ENCODE measurements around the gene ZNF343.
A peak's percentile ranks its signal among the peaks of the same experiment; 100 is the strongest.

Gene ZNF343

GRCh38 chr20:2475850-2476741, 32.6 kb downstream of the ZNF343 start:
- Histone ChIP-seq H3K79me2 (ENCODE audit: control insufficient read depth, insufficient read depth, low read length) (no peaks in the 10 kb centered on the region), H3K56ac (ENCODE audit: low read length) (no peak overlapping the region), H3K27ac (ENCODE audit: low read depth, low read length) (no peak overlapping the region), H4K8ac (ENCODE audit: low read depth, low read length) (no peak overlapping the region), H2BK5ac (ENCODE audit: low read length) (no peak overlapping the region), H2AK5ac (ENCODE audit: low read length) (no peak overlapping the region), H3K79me1 (ENCODE audit: low read length) (no peaks in the 10 kb centered on the region), H4K5ac (ENCODE audit: low read length) (no peak overlapping the region), H3K23ac (ENCODE audit: low read length) (no peak overlapping the region), H3K4ac (ENCODE audit: low read depth, low read length) (no peak overlapping the region), H2BK120ac (ENCODE audit: low read depth, low read length) (no peak overlapping the region), H3K4me3 (ENCODE audit: low read length) (no peak overlapping the region), H2BK15ac (replicated peaks; ENCODE audit: low read depth) (no peak overlapping the region), H3K27me3 (ENCODE audit: insufficient read depth, low read length, poor library complexity) (no peaks in the 10 kb centered on the region), H3K4me2 (ENCODE audit: low read length) (no peak overlapping the region), H3K36me3 (ENCODE audit: control insufficient read depth, insufficient read depth, low read length) (no peaks in the 10 kb centered on the region), H3K4me1 (ENCODE audit: control insufficient read depth, low read depth, low read length) (no peaks in the 10 kb centered on the region), H3K18ac (ENCODE audit: low read length) (no peak overlapping the region), H3K9ac (ENCODE audit: low read length) (no peak overlapping the region)
- DNase-seq: no peak
- WGBS (ENCODE audit: extremely low coverage, insufficient coverage, low lambda C conversion rate): no CpG with 5 or more reads among the region's 9 CpGs

GRCh38 chr20:2473516-2473915, 35.2 kb downstream of the ZNF343 start:
- no peak overlapping the region for H3K56ac ChIP-seq (ENCODE audit: low read length)
- no peak overlapping the region for H4K5ac ChIP-seq (ENCODE audit: low read length)
- no peak overlapping the region for H3K4me3 ChIP-seq (ENCODE audit: low read length)
- no CpG with 5 or more reads among the region's 4 CpGs for WGBS (ENCODE audit: extremely low coverage, insufficient coverage, low lambda C conversion rate)
- H2BK120ac ChIP-seq (ENCODE audit: low read depth, low read length): no peak overlapping the region
- H3K9ac ChIP-seq (ENCODE audit: low read length): no peak overlapping the region
- H3K18ac ChIP-seq (ENCODE audit: low read length): no peak overlapping the region
- H3K4me2 ChIP-seq (ENCODE audit: low read length): no peak overlapping the region
- no peak overlapping the region for H4K8ac ChIP-seq (ENCODE audit: low read depth, low read length)
- no peak overlapping the region for H3K27ac ChIP-seq (ENCODE audit: low read depth, low read length)
- no peaks in the 10 kb centered on the region for H3K36me3 ChIP-seq (ENCODE audit: control insufficient read depth, insufficient read depth, low read length)
- no peaks in the 10 kb centered on the region for H3K79me1 ChIP-seq (ENCODE audit: low read length)
- H2BK15ac ChIP-seq (replicated peaks; ENCODE audit: low read depth): no peak overlapping the region
- no peak overlapping the region for H2BK5ac ChIP-seq (ENCODE audit: low read length)
- H3K23ac ChIP-seq (ENCODE audit: low read length): no peak overlapping the region
- no peak for DNase-seq
- no peak overlapping the region for H3K4ac ChIP-seq (ENCODE audit: low read depth, low read length)
- H3K27me3 ChIP-seq (ENCODE audit: insufficient read depth, low read length, poor library complexity): no peaks in the 10 kb centered on the region
- no peak overlapping the region for H2AK5ac ChIP-seq (ENCODE audit: low read length)
- H3K4me1 ChIP-seq (ENCODE audit: control insufficient read depth, low read depth, low read length): peaks cover 2% of the 10 kb centered on the region
- H3K79me2 ChIP-seq (ENCODE audit: control insufficient read depth, insufficient read depth, low read length): peaks cover 20% of the 10 kb centered on the region

- Histone ChIP-seq H2BK5ac (ENCODE audit: low read length) (peak within 1 kb of the TSS; percentile 90), H3K4me3 (ENCODE audit: low read length) (peak within 1 kb of the TSS; percentile 97), H3K4me1 (ENCODE audit: control insufficient read depth, low read depth, low read length) (peaks cover 2% of the 10 kb centered on the region), H4K5ac (ENCODE audit: low read length) (no peak within 1 kb of the TSS), H3K4ac (ENCODE audit: low read depth, low read length) (peak within 1 kb of the TSS; percentile 97), H3K79me1 (ENCODE audit: low read length) (peaks cover 8% of the 10 kb centered on the region), H2BK120ac (ENCODE audit: low read depth, low read length) (no peak within 1 kb of the TSS), H4K8ac (ENCODE audit: low read depth, low read length) (peak within 1 kb of the TSS; percentile 40), H3K79me2 (ENCODE audit: control insufficient read depth, insufficient read depth, low read length) (peaks cover 45% of the 10 kb centered on the region), H3K9ac (ENCODE audit: low read length) (peak within 1 kb of the TSS; percentile 99), H3K27me3 (ENCODE audit: insufficient read depth, low read length, poor library complexity) (no peaks in the 10 kb centered on the region), H2AK5ac (ENCODE audit: low read length) (peak within 1 kb of the TSS; percentile 67), H3K4me2 (ENCODE audit: low read length) (peak within 1 kb of the TSS; percentile 57), H3K18ac (ENCODE audit: low read length) (peak within 1 kb of the TSS; percentile 51), H2BK15ac (replicated peaks; ENCODE audit: low read depth) (no peak within 1 kb of the TSS), H3K23ac (ENCODE audit: low read length) (peak within 1 kb of the TSS; percentile 67), H3K56ac (ENCODE audit: low read length) (peak within 1 kb of the TSS; percentile 97), H3K36me3 (ENCODE audit: control insufficient read depth, insufficient read depth, low read length) (peaks cover 7% of the 10 kb centered on the region), H3K27ac (ENCODE audit: low read depth, low read length) (peak within 1 kb of the TSS; percentile 82)
- no CpG with 5 or more reads among the region's 53 CpGs for WGBS (ENCODE audit: extremely low coverage, insufficient coverage, low lambda C conversion rate)
- peak; percentile 99 for DNase-seq
These were observed 38.1 kb downstream of the ZNF343 start, which contains the start of gene SNRPB for GRCh38 chr20:2470423-2471193. Gene SNRPB, minus strand, starts transcription at chr20:2470789. Its CDS starts 99 bp downstream, at chr20:2470690.

- no CpG with 5 or more reads among the region's 19 CpGs for WGBS (ENCODE audit: extremely low coverage, insufficient coverage, low lambda C conversion rate)
- DNase-seq: peak; percentile 52
- peak overlapping the region; percentile 97 for H3K56ac ChIP-seq (ENCODE audit: low read length)
These were observed 38.7 kb downstream of the ZNF343 start for GRCh38 chr20:2469991-2470422.

GRCh38 chr20:2468581-2469407, 39.9 kb downstream of the ZNF343 start:
- Histone ChIP-seq H3K23ac (ENCODE audit: low read length) (no peak overlapping the region), H3K27me3 (ENCODE audit: insufficient read depth, low read length, poor library complexity) (no peaks in the 10 kb centered on the region), H3K4ac (ENCODE audit: low read depth, low read length) (no peak overlapping the region), H3K79me2 (ENCODE audit: control insufficient read depth, insufficient read depth, low read length) (peaks cover 50% of the 10 kb centered on the region), H3K27ac (ENCODE audit: low read depth, low read length) (no peak overlapping the region), H3K79me1 (ENCODE audit: low read length) (peaks cover 13% of the 10 kb centered on the region), H3K36me3 (ENCODE audit: control insufficient read depth, insufficient read depth, low read length) (peaks cover 14% of the 10 kb centered on the region), H2BK5ac (ENCODE audit: low read length) (no peak overlapping the region), H2BK15ac (replicated peaks; ENCODE audit: low read depth) (no peak overlapping the region), H3K4me3 (ENCODE audit: low read length) (peak overlapping the region; percentile 46), H4K8ac (ENCODE audit: low read depth, low read length) (no peak overlapping the region), H3K4me1 (ENCODE audit: control insufficient read depth, low read depth, low read length) (peaks cover 2% of the 10 kb centered on the region), H3K18ac (ENCODE audit: low read length) (no peak overlapping the region), H3K56ac (ENCODE audit: low read length) (peak overlapping the region; percentile 97), H3K9ac (ENCODE audit: low read length) (peak overlapping the region; percentile 99), H3K4me2 (ENCODE audit: low read length) (peak overlapping the region; percentile 59), H2AK5ac (ENCODE audit: low read length) (no peak overlapping the region), H4K5ac (ENCODE audit: low read length) (no peak overlapping the region), H2BK120ac (ENCODE audit: low read depth, low read length) (no peak overlapping the region)
- no CpG with 5 or more reads among the region's 11 CpGs for WGBS (ENCODE audit: extremely low coverage, insufficient coverage, low lambda C conversion rate)
- no peak for DNase-seq

More at GRCh38 chr20:2469991-2470422, 38.7 kb downstream of the ZNF343 start:
- H3K27me3 ChIP-seq (ENCODE audit: insufficient read depth, low read length, poor library complexity): no peaks in the 10 kb centered on the region
- peak overlapping the region; percentile 67 for H2AK5ac ChIP-seq (ENCODE audit: low read length)
- H3K23ac ChIP-seq (ENCODE audit: low read length): no peak overlapping the region
- peak overlapping the region; percentile 97 for H3K4ac ChIP-seq (ENCODE audit: low read depth, low read length)
- H3K27ac ChIP-seq (ENCODE audit: low read depth, low read length): peak overlapping the region; percentile 82
- peaks cover 10% of the 10 kb centered on the region for H3K79me1 ChIP-seq (ENCODE audit: low read length)
- no peak overlapping the region for H4K5ac ChIP-seq (ENCODE audit: low read length)
- H2BK120ac ChIP-seq (ENCODE audit: low read depth, low read length): no peak overlapping the region
- H2BK5ac ChIP-seq (ENCODE audit: low read length): peak overlapping the region; percentile 12
- peak overlapping the region; percentile 57 for H3K4me2 ChIP-seq (ENCODE audit: low read length)
- peak overlapping the region; percentile 97 for H3K4me3 ChIP-seq (ENCODE audit: low read length)
- H2BK15ac ChIP-seq (replicated peaks; ENCODE audit: low read depth): no peak overlapping the region
- peaks cover 47% of the 10 kb centered on the region for H3K79me2 ChIP-seq (ENCODE audit: control insufficient read depth, insufficient read depth, low read length)
- H3K18ac ChIP-seq (ENCODE audit: low read length): peak overlapping the region; percentile 51
- H3K9ac ChIP-seq (ENCODE audit: low read length): peak overlapping the region; percentile 99
- H4K8ac ChIP-seq (ENCODE audit: low read depth, low read length): peak overlapping the region; percentile 40
- peaks cover 10% of the 10 kb centered on the region for H3K36me3 ChIP-seq (ENCODE audit: control insufficient read depth, insufficient read depth, low read length)
- H3K4me1 ChIP-seq (ENCODE audit: control insufficient read depth, low read depth, low read length): peaks cover 2% of the 10 kb centered on the region
